GM12878 (cell line): ENCODE results near the gene PRR15L. TPM values are rescaled to one million over a fixed set of nuclear protein-coding genes. Genes with fewer than 3 reads are reported as not detected.
A peak's percentile ranks its signal among the peaks of the same experiment; 100 is the strongest.

Experiments
- BACH1 ChIP-seq: fragments of 450-650 bp; IDR thresholded peaks from 2 replicates; pipeline ENCODE4 v1.6.1; 2017; ENCODE audit warnings: mild to moderate bottlenecking, borderline replicate concordance
- BMI1 ChIP-seq: fragments of 450-650 bp; IDR thresholded peaks from 2 replicates; pipeline ENCODE4 v1.6.1; 2016; ENCODE audit warnings: mild to moderate bottlenecking, moderate library complexity, borderline replicate concordance
- CBFB ChIP-seq: IDR thresholded peaks from 2 replicates; pipeline ENCODE4 v1.6.1; 2016; ENCODE audit warnings: antibody characterized with exemption, low read depth
- CBX5 ChIP-seq: sonication (generic); IDR thresholded peaks from 2 replicates; pipeline ENCODE4 v1.6.1; 2016; ENCODE audit warnings: low read depth, moderate library complexity, mild to moderate bottlenecking, inconsistent platforms
- DPF2 ChIP-seq: fragments of 450-650 bp; IDR thresholded peaks from 2 replicates; pipeline ENCODE4 v1.6.1; 2017; ENCODE audit warnings: mild to moderate bottlenecking
- EGR1 ChIP-seq, 2 experiments: IDR thresholded peaks; 1 replicate in 1 of 2; 2 replicates in 1 of 2; pipeline ENCODE4 v1.6.1; 2011 to 2012; ENCODE audit warnings: low read depth in 2 of 2, low read length in 2 of 2, borderline replicate concordance in 1 of 2, mild to moderate bottlenecking in 1 of 2, moderate library complexity in 1 of 2
- ETV6 ChIP-seq, 2 experiments: fragments of 450-650 bp in 1 of 2; IDR thresholded peaks in 1 of 2; conservative IDR thresholded peaks in 1 of 2; 2 replicates each; pipeline ENCODE4 v1.6.1; 2014; ENCODE audit warnings: antibody characterized with exemption in 1 of 2, borderline replicate concordance in 1 of 2, low read depth in 1 of 2, mild to moderate bottlenecking in 1 of 2, moderate library complexity in 1 of 2
- FOXK2 ChIP-seq: fragments of 450-650 bp; IDR thresholded peaks from 2 replicates; pipeline ENCODE4 v1.6.1; 2017; ENCODE audit warnings: mild to moderate bottlenecking, moderate library complexity
- FOXM1 ChIP-seq: IDR thresholded peaks from 2 replicates; pipeline ENCODE4 v1.6.1; 2012; ENCODE audit warnings: low read depth, mild to moderate bottlenecking, inconsistent platforms, low read length, moderate library complexity
- KDM1A ChIP-seq: fragments of 200-600 bp; sonication (generic); IDR thresholded peaks from 2 replicates; pipeline ENCODE4 v1.6.1; 2016; ENCODE audit warnings: borderline replicate concordance
- MYB ChIP-seq: fragments of 150-350 bp; IDR thresholded peaks from 2 replicates; pipeline ENCODE4 v1.6.1; 2014; ENCODE audit warnings: mild to moderate bottlenecking, low read depth, low read length, borderline replicate concordance
- PAX5 ChIP-seq: IDR thresholded peaks from 2 replicates; pipeline ENCODE4 v1.6.1; 2011; ENCODE audit warnings: low read depth, low read length, borderline replicate concordance
- POLR2A ChIP-seq: IDR thresholded peaks from 2 replicates; pipeline ENCODE4 v1.6.1; 2011; ENCODE audit warnings: low read depth, mild to moderate bottlenecking, low read length
- RB1 ChIP-seq: fragments of 450-650 bp; formaldehyde crosslinking; IDR thresholded peaks from 2 replicates; pipeline ENCODE4 v1.6.1; 2017; ENCODE audit warnings: mild to moderate bottlenecking, borderline replicate concordance
- SUPT20H ChIP-seq: IDR thresholded peaks from 2 replicates; pipeline ENCODE4 v1.6.1; 2011; ENCODE audit warnings: low read depth, mild to moderate bottlenecking, low read length, moderate library complexity, borderline replicate concordance; ENCODE audit not compliant: control insufficient read depth
- SUZ12 ChIP-seq: fragments of 200-600 bp; sonication (generic); IDR thresholded peaks from one replicate; pipeline ENCODE4 v1.6.1; 2018; ENCODE audit warnings: antibody characterized with exemption, mild to moderate bottlenecking; ENCODE audit not compliant: unreplicated experiment
- TCF12 ChIP-seq: IDR thresholded peaks from 2 replicates; pipeline ENCODE4 v1.6.1; 2011; ENCODE audit warnings: low read depth, mild to moderate bottlenecking, low read length
- YBX1 ChIP-seq: fragments of 450-650 bp; IDR thresholded peaks from 2 replicates; pipeline ENCODE4 v1.6.1; 2016; ENCODE audit warnings: antibody characterized with exemption
- ZNF274 ChIP-seq: IDR thresholded peaks from one replicate; pipeline ENCODE4 v1.8.0; 2011; ENCODE audit not compliant: insufficient read length, insufficient read depth
- polyA plus RNA-seq, 11 experiments: library from polyadenylated mRNA; depleted of rRNA in 4 of 11; unstranded in 6 of 11; stranded (reverse) in 5 of 11; fragments of >200 nt; fragmentation: Nextera tagmentation in 4 of 11; fragmentation: Illumina TruSeq in 1 of 11; extraction: Ambion mirVana in 4 of 11; extraction: Trizol in 1 of 11; gene quantifications; 1 replicate in 1 of 11; 2 replicates in 10 of 11; pipeline versions ENCODE4 v1.2.1 to v1.2.3, GENCODE V29; 2011 to 2016; ENCODE audit warnings: inconsistent platforms in 2 of 11, missing spikeins in 2 of 11, low read depth in 1 of 11
- total RNA-seq, 4 experiments: library from RNA; depleted of rRNA in 3 of 4; stranded (reverse); fragments of >200 nt in 3 of 4; fragmentation: Illumina TruSeq in 1 of 4; extraction: Trizol in 1 of 4; gene quantifications; 2 replicates each; pipeline versions ENCODE4 v1.2.1 to v1.2.3, GENCODE V29; 2013 to 2021
- TF ChIP-seq, protein P1 (sequence below): IDR thresholded peaks from 2 replicates; pipeline ENCODE4 v1.6.1; 2012; ENCODE audit warnings: low read length, inconsistent platforms
- TF ChIP-seq, protein P2 (sequence below): fragments of 450-650 bp; IDR thresholded peaks from 2 replicates; pipeline ENCODE4 v1.6.1; 2017; ENCODE audit warnings: mild to moderate bottlenecking
- TF ChIP-seq, protein P3 (sequence below): fragments of 450-650 bp; IDR thresholded peaks from 2 replicates; pipeline ENCODE4 v1.6.1; 2018; ENCODE audit warnings: mild to moderate bottlenecking, low read depth, moderate library complexity; ENCODE audit not compliant: partially characterized antibody

PRR15L gene
- total and polyA plus RNA-seq, 10 of the 15 experiments (the other 5 are each of a cell fraction or from before 2014, with no cell fraction given), result 0.11 to 0.18 TPM; not detected in 8

DNA sequence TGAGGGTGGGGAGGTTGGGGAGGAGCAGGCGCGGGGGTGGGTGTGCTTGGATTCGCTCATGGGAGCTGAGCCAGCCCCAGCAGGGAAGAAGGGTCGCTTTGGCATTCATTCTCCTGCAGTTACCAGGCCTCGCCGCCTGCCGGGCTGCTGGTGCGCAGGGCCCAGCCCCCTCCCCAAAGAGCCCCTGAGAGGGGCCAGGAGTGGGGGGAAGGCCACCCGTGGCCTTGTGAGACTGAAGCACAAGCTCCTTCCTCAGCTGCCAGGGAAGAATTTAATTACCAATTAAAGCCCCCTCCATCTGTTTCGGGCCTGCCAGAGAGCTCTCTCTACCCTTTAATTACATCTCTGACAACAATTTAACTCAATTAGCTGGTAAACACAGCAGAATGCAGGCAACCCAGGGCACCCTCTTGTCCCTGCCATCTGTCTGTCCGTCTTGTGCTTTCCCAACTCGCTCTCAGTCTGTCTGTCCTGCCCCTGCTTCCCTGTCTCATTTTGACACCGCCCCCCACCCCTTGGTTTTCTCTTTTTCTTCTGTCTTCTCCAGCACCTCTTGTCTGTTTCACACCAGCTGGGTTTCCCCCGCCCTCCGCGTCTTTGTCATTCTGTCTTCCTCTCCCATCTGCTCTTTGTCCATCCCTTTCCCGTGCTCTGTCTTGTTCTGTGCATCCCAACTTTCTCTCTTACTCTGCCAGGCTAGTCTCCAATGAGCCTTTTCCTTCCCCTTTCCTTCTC lies 45.9 kb upstream of the PRR15L start (continued):
- TF ChIP-seq, protein P1, sequence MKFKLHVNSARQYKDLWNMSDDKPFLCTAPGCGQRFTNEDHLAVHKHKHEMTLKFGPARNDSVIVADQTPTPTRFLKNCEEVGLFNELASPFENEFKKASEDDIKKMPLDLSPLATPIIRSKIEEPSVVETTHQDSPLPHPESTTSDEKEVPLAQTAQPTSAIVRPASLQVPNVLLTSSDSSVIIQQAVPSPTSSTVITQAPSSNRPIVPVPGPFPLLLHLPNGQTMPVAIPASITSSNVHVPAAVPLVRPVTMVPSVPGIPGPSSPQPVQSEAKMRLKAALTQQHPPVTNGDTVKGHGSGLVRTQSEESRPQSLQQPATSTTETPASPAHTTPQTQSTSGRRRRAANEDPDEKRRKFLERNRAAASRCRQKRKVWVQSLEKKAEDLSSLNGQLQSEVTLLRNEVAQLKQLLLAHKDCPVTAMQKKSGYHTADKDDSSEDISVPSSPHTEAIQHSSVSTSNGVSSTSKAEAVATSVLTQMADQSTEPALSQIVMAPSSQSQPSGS, result no peak
- TF ChIP-seq KDM1A (no peak), DPF2 (no peak), CBFB (no peak), SUZ12 (no peak), TCF12 (0 out of 2 replicates have a peak, but pooled peaks have one; percentile 25), MYB (no peak), BACH1 (0 out of 2 replicates have a peak, but pooled peaks have one; percentile 13), ETV6 (conservative IDR thresholded peaks at IDR 0.05 in 1 of 2, IDR thresholded peaks at IDR 0.05 in 1 of 2; ENCODE audit: borderline replicate concordance in 1 of 2, low read depth in 1 of 2) (no peak), FOXK2 (no peak), EGR1 (IDR thresholded peaks at IDR 0.05; ENCODE audit: borderline replicate concordance in 1 of 2, low read depth in 2 of 2, low read length in 2 of 2) (0 out of 3 replicates have a peak, but pooled peaks of 1 of the 2 experiments have one; percentile 13), ZNF274 (no peak), SUPT20H (no peak), PAX5 (no peak; the same call in 1 of the 2 replicates), CBX5 (no peak), BMI1 (no peak), RB1 (no peak), YBX1 (no peak), FOXM1 (no peak), POLR2A (no peak)
- TF ChIP-seq, protein P2, sequence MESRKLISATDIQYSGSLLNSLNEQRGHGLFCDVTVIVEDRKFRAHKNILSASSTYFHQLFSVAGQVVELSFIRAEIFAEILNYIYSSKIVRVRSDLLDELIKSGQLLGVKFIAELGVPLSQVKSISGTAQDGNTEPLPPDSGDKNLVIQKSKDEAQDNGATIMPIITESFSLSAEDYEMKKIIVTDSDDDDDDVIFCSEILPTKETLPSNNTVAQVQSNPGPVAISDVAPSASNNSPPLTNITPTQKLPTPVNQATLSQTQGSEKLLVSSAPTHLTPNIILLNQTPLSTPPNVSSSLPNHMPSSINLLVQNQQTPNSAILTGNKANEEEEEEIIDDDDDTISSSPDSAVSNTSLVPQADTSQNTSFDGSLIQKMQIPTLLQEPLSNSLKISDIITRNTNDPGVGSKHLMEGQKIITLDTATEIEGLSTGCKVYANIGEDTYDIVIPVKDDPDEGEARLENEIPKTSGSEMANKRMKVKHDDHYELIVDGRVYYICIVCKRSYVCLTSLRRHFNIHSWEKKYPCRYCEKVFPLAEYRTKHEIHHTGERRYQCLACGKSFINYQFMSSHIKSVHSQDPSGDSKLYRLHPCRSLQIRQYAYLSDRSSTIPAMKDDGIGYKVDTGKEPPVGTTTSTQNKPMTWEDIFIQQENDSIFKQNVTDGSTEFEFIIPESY, result no peak
- TF ChIP-seq, protein P3, sequence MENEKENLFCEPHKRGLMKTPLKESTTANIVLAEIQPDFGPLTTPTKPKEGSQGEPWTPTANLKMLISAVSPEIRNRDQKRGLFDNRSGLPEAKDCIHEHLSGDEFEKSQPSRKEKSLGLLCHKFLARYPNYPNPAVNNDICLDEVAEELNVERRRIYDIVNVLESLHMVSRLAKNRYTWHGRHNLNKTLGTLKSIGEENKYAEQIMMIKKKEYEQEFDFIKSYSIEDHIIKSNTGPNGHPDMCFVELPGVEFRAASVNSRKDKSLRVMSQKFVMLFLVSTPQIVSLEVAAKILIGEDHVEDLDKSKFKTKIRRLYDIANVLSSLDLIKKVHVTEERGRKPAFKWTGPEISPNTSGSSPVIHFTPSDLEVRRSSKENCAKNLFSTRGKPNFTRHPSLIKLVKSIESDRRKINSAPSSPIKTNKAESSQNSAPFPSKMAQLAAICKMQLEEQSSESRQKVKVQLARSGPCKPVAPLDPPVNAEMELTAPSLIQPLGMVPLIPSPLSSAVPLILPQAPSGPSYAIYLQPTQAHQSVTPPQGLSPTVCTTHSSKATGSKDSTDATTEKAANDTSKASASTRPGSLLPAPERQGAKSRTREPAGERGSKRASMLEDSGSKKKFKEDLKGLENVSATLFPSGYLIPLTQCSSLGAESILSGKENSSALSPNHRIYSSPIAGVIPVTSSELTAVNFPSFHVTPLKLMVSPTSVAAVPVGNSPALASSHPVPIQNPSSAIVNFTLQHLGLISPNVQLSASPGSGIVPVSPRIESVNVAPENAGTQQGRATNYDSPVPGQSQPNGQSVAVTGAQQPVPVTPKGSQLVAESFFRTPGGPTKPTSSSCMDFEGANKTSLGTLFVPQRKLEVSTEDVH, result no peak
